ACHN (cell line): ENCODE results near the gene CHRNA4.

Source experiments
- DNase-seq: peaks from one replicate; pipeline ENCODE4 v3.0.0-alpha.2; 2015
- in situ Hi-C: cut with HindIII; loops from 2 replicates; pipeline ENCODE4 v1.10.0; 2017; ENCODE audit warnings: low sequenced_read_pairs, low pct_ligation_motif_present, low pct_unique_long_range_greater_than_20kb

CHRNA4 gene

GRCh38 chr20:63369724-63370617 lies 8.8 kb upstream of the CHRNA4 start:
- DNase-seq, result no peak

GRCh38 chr20:63369024-63369530 lies 7.9 kb upstream of the CHRNA4 start:
- in situ Hi-C loops, result no loop called here
- no peak for DNase-seq

More at GRCh38 chr20:63369724-63370617, 8.8 kb upstream of the CHRNA4 start:
- in situ Hi-C loops, result no loop called here

GRCh38 chr20:63368151-63368550 lies 7.0 kb upstream of the CHRNA4 start:
- DNase-seq, result no peak
- in situ Hi-C loops, result no loop called here

- in situ Hi-C loops, result no loop called here
- DNase-seq, result no peak
These were observed 6.4 kb upstream of the CHRNA4 start for GRCh38 chr20:63367446-63368055.

GRCh38 chr20:63366390-63367365 lies 5.5 kb upstream of the CHRNA4 start:
- DNase-seq, result no peak

GRCh38 chr20:63365601-63366389 lies 4.6 kb upstream of the CHRNA4 start:
- no peak for DNase-seq

More at GRCh38 chr20:63366390-63367365, 5.5 kb upstream of the CHRNA4 start:
- in situ Hi-C loops, result no loop called here

GRCh38 chr20:63364801-63365585 lies 3.8 kb upstream of the CHRNA4 start:
- no peak for DNase-seq
- in situ Hi-C loops, result no loop called here

More at GRCh38 chr20:63365601-63366389, 4.6 kb upstream of the CHRNA4 start:
- in situ Hi-C loops, result no loop called here

- no peak for DNase-seq
- in situ Hi-C loops, result no loop called here
These were observed 2.9 kb upstream of the CHRNA4 start for GRCh38 chr20:63363981-63364561.

GRCh38 chr20:63363013-63363957 lies 2.1 kb upstream of the CHRNA4 start:
- DNase-seq, result no peak
- in situ Hi-C loops, result no loop called here

- in situ Hi-C loops, result no loop called here
- DNase-seq, result no peak
These were observed 1.4 kb upstream of the CHRNA4 start for GRCh38 chr20:63362436-63363009.

- in situ Hi-C loops, result no loop called here
- DNase-seq, result no peak
These were observed 628 bp upstream of the CHRNA4 start for GRCh38 chr20:63361519-63362435.

- in situ Hi-C loops, result no loop called here
- no peak for DNase-seq
These were observed 956 bp downstream of the CHRNA4 start for GRCh38 chr20:63359937-63360849.

- no peak for DNase-seq
These were observed 1.8 kb downstream of the CHRNA4 start for GRCh38 chr20:63359164-63359934.

More at GRCh38 chr20:63359164-63359934, 1.8 kb downstream of the CHRNA4 start:
- in situ Hi-C loops, result no loop called here
